HL-60 (cell line): ENCODE data around the gene SKI.

ENCODE experiments used
- CTCF ChIP-seq: IDR thresholded peaks from one replicate; pipeline ENCODE4 v1.5.1; 2011; ENCODE audit warnings: low read length, control low read depth, inconsistent platforms; ENCODE audit not compliant: insufficient read depth
- GABPA ChIP-seq: IDR thresholded peaks from 2 replicates; pipeline ENCODE4 v1.6.1; 2012; ENCODE audit warnings: low read depth
- REST ChIP-seq: IDR thresholded peaks from 2 replicates; pipeline ENCODE4 v1.6.1; 2012; ENCODE audit warnings: low read depth; ENCODE audit not compliant: insufficient replicate concordance

GRCh38 chr1:2320006-2320405 is 91.9 kb downstream of the SKI start:
- TF ChIP-seq CTCF (no peak), GABPA (no peak), REST (no peak)
